WI38 (cell line): Measurements from ENCODE around the gene ADGB.

Experiments used
- H3K4me3 ChIP-seq: 2 replicates; pipeline ENCODE4 v1.5.1; 2011; ENCODE audit warnings: low read depth, mild to moderate bottlenecking, control low read depth, low read length
- CTCF ChIP-seq: IDR thresholded peaks from 2 replicates; pipeline ENCODE4 v1.5.1; 2012; ENCODE audit warnings: low read depth, mild to moderate bottlenecking, control low read depth, low read length

Gene ADGB

GRCh38 chr6:146857180-146857979 lies 258.6 kb downstream of the ADGB start:
- H3K4me3 ChIP-seq = peak overlapping the region; percentile 47
- TF ChIP-seq CTCF = peak; percentile 91

- no peak for TF ChIP-seq CTCF
- peak overlapping the region; percentile 47 for H3K4me3 ChIP-seq
Observed at GRCh38 chr6:146857980-146858347, 259.2 kb downstream of the ADGB start.

- TF ChIP-seq CTCF = no peak
- H3K4me3 ChIP-seq = no peak overlapping the region
Observed at GRCh38 chr6:146859206-146859605, 260.4 kb downstream of the ADGB start.

- H3K4me3 ChIP-seq = no peak overlapping the region
- no peak for TF ChIP-seq CTCF
Observed at GRCh38 chr6:146859795-146860495, 261.2 kb downstream of the ADGB start.

GRCh38 chr6:146860583-146860982 lies 261.8 kb downstream of the ADGB start:
- no peak for TF ChIP-seq CTCF
- H3K4me3 ChIP-seq = no peak overlapping the region

GRCh38 chr6:146861029-146861563 lies 262.3 kb downstream of the ADGB start:
- TF ChIP-seq CTCF = no peak
- no peak overlapping the region for H3K4me3 ChIP-seq

- TF ChIP-seq CTCF = no peak
- H3K4me3 ChIP-seq = no peak overlapping the region
Observed at GRCh38 chr6:146861716-146862115, 262.9 kb downstream of the ADGB start.
